Skin epidermis (tissue), 12 donors: Measurements from ENCODE around the gene ZSCAN5B.
"Not testable (repeated sequence)": the region's sequence is repeated elsewhere in the genome, so short reads cannot be mapped to it uniquely, and the experiment has no call there.

Experiments used
- H3K27ac ChIP-seq, 21 experiments: fragments of 200-600 bp; sonication (generic) in 11 of 21; one replicate each; pipeline ENCODE4 v1.5.0; 2020; ENCODE audit warnings: mild to moderate bottlenecking in 3 of 21, inconsistent platforms in 2 of 21, moderate library complexity in 2 of 21
- H3K4me3 ChIP-seq, 7 experiments: fragments of 200-600 bp; sonication (generic) in 2 of 7; one replicate each; pipeline ENCODE4 v1.5.0; 2020; ENCODE audit warnings: inconsistent platforms in 2 of 7, mild to moderate bottlenecking in 2 of 7, moderate library complexity in 1 of 7

Gene ZSCAN5B

DNA sequence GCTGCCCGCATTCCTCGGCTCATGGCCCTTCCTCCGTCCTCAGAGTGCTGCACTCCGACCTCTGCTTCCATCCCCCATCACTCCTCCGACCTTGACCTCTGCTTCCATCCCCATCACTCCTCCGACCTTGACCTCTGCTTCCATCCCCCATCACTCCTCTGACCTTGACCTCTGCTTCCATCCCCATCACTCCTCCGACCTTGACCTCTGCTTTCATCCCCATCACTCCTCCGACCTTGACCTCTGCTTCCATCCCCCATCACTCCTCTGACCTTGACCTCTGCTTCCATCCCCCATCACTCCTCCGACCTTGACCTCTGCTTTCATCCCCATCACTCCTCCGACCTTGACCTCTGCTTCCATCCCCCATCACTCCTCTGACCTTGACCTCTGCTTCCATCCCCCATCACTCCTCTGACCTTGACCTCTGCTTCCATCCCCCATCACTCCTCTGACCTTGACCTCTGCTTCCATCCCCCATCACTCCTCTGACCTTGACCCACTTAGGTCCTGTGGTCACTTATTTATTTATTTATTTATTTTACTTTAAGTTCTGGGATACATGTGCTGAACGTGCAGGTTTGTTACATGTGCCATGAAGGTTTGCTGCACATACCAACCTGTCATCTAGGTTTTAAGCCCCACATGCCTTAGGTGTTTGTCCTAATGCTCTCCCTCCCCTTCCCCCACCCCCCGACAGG, 48.5 kb downstream of the ZSCAN5B start:
- not testable (repeated sequence) for H3K27ac ChIP-seq

DNA sequence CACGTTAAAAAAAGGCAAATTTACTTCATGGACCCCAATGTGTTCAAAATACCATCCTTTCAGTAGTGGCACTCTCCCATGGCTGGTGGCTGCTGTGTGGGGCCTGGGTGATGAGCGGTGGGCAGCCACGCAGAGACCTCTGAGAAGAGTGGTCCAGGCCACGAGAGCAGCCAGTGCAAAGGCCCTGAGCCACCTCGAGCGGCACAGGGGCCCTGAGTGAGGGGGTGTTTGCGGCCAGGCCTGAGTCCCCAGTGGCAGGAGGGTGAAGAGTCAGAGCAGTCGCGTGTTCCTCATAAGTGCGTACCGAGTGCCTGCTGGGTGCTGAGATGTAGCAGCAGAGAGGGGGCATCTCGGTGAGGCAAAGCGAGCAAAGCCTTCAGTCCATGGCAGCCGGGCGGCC, 49.5 kb downstream of the ZSCAN5B start:
- Histone ChIP-seq H3K27ac (no peak overlapping the region), H3K4me3 (no peak overlapping the region)

More for the DNA sequence above, 48.5 kb downstream of the ZSCAN5B start:
- not testable (repeated sequence) for H3K4me3 ChIP-seq

DNA sequence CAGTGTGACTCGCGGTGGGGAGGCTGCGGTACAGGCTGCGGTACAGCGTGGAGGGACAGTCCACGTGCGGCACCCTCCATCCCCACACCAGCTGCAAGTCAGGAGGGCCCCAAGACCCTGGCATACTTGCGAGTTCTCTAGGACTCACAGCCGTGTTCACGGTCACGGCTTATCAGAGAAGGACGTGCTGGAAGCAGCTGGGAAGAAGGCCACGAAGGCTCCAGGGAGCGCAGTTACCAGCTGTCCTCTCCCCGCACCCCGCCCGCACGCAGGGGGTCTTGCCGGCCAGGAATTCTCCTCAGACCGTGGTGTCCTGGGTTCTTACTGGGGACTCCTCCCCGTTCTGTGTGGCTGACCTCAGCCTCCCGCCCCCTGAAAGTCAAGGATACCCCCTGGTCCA, 50.3 kb downstream of the ZSCAN5B start:
- Histone ChIP-seq H3K4me3 (no peak overlapping the region), H3K27ac (no peak overlapping the region)

DNA sequence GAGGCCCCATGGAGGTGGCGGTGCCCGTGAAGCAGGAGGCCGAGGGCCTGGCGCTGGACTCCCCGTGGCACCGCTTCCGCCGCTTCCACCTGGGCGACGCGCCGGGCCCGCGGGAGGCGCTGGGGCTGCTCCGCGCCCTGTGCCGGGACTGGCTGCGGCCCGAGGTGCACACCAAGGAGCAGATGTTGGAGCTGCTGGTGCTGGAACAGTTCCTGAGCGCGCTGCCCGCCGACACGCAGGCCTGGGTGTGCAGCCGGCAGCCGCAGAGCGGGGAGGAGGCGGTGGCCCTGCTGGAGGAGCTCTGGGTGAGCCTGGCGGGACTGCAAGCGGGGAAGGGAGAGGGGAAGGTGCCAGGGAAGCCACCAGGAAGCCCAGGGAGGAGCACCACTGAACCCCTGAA, 50.7 kb downstream of the ZSCAN5B start:
- Histone ChIP-seq H3K4me3 (no peak overlapping the region), H3K27ac (no peak overlapping the region)

DNA sequence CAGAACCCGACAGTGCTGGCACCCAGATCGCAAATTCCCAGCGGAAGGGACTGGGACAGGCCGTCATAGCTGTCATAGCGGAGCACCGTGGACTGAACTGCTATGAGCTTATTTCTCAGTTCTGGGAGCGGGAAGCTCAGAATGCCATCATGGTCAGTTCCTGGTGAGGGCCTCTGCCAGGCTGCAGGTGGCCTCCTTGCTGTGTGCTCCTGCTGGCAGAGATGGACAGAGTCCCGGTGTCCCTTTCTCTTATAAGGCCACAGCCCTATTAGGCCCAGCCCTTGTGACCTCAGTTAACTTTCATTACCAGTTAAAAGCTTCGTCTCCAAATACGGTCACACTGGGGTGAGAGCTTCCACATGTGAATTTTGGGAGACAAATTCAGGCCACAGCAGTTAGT, 51.9 kb downstream of the ZSCAN5B start:
- H3K4me3 ChIP-seq, result no peak overlapping the region
- no peak overlapping the region for H3K27ac ChIP-seq

DNA sequence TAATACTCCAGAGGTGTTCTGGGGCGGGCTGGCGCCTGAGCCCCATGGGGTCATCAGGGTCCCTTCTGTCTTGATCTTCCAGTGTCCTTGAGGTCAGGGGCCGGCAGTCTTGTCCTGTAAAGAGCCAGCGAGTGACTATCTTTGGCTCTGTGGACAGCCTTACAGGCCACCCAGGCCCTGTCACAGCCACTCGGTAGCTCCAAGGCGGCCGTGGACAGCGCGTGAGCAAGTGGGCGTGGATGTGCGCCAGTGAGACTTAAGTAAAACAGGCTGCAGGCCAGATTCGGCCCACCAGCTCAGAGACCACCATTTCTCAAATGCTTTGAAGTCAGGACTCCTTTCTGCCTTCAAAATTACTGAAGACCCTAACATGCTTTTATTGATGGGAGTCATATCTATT, 52.8 kb downstream of the ZSCAN5B start:
- Histone ChIP-seq H3K27ac (no peak overlapping the region), H3K4me3 (no peak overlapping the region)

DNA sequence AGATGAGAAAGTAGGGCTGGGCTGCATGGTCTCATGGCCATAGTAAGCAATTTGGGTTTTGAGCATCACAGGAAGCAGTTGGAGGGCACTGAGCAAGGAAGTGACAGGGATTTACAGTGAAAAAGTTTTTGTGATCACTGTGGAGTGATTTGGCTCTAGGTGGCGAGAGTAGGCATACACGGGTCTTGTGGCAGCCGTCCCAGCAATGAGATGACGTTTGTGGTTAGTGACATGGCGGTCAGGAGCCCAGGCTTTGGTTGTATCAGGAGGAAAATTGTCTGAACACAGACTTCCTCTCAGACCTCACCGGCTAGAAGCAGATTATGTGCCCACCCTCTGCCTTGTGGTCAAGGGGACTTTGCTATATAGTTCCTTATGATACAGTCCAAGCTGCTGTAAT, 53.2 kb downstream of the ZSCAN5B start:
- Histone ChIP-seq H3K4me3 (no peak overlapping the region), H3K27ac (no peak overlapping the region)

DNA sequence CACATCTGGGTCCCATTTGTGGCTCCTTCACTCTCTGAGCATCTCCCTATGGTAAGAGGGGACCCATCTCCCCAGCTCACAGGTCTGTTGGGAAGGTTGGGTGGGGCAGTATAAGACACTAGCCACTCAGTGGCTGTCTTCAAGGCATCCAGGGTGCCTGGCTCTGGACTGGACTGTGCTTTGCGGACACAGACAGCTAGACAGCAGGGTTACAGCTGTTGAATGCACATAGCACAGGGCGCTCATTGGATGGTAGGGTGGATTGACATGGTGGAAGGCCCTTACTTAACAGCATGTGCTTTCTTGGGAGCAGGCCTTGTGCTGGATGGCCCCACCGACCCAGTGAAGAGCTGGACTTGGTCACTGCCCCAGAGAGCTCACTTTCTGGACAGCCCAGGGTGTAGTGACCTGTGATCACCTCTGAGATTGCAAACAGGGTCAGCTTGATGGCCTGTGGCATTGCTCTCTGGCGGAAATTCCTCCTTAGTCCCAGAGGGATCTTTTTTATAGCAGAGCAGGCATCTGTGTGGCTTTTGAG, 54.6 kb downstream of the ZSCAN5B start:
- Histone ChIP-seq H3K4me3 (no peak overlapping the region), H3K27ac (peak overlapping the region in 5 of 21 experiments; percentile 0 to 52 (median 38))

DNA sequence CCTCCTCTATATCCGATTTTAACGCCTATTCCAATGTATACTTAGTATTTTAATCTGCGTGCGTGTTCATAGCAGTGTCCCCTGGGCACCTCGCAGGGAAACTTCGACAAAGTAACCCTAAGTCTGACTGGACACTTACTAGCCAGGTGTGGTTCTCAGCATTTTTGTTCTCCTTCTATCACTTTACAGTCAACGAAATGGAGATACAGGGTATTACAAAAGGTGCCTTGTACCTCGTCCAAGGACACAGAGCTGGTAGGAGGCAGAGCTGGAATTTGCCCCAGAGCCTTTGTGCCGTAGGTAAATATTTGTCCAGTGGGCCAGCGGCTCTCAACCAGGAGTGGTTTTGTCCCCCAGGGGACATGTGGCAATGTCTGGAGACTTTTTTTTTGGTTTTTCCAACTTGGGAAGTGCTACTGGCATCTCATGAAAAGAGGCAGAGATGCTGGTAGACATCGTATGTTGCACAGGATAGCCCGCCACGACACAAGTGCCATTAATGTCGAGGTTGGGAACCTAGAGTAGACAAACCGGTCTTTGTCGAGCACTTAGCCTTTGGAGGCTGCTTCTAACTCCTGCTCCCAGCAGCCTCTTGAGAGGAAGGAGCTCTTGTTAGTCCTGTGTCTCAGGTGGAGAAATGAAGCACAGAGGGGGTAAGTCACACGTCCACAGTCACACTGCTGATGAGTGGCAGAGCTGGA, 55.3 kb downstream of the ZSCAN5B start:
- peak overlapping the region in 14 of 21 experiments; percentile 9 to 91 (median 85) for H3K27ac ChIP-seq
- H3K4me3 ChIP-seq, result peak overlapping the region in 6 of 7 experiments; percentile 38 to 67 (median 53)

DNA sequence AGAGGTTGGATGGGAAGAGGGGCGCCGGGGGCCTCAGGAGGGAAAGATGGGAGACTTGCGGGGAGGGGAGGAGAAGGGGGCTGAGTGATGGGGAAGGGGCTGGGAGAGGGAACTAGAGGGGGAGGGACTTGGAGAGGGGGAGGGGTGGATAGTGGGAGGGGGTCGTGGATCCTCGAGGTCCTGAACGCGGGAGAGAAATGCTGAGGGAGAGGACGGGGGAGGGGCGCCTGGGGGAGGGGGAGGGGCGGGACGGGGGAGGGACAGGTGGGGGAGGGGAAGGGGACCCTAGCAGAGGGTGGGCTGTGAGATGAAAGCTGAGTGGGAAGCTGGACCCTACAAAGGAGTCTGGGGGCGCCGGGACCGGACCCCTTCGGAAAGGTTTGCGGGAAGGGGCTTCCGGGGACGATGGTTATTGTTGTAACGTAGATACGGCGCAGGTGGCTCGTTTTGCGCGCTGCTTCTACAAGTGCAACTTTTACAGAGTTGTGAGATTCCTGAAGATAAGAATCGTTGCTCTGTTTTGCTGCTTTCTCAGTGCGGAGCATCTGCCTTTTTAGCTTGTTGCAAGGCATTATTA, 56.1 kb downstream of the ZSCAN5B start:
- peak overlapping the region; percentile 31 to 91 (median 84) for H3K27ac ChIP-seq
- H3K4me3 ChIP-seq, result peak overlapping the region; percentile 38 to 67 (median 51)

DNA sequence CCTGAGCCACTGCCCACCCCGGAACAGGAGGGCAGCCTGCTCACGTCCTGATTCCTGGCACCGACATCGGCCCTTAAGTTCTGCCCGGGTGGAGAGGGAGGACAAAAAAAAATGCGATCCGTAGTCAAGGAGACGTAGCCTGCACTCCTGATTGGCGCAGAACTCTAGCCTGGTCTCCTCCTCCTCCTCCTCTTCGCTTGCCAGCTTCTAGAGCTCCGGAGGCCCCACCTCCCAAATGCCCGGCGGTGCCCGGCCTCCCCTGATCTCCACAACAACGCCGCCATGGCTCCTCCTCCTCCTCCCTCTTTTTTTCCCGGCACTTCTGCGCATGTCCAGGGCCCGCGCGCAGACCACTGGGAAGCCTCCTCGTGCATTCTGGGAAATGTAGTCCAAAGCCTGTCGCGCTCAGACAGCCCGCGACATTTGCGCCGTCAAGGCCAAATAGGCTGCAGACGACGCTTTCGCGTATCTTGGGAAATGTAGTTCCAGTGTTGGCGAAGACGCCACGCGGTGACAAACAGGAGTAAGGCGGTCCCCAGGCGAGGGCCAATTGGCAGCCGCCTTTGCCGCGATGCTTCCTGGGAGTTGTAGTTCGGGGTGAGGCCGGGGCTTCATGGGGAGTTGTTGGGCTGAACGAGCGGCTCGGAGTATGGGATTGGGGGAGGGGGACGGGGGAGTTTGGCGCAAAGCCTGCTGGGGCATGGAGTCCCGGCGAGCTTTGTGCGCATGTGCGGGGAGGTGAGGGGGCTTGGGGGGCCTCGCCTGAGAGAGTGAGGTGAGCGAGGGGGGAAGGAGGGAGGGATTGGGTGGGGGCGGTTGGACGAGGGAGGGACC, 56.8 kb downstream of the ZSCAN5B start, which contains the start of gene ZNF444:
TSS of gene ZNF444 (plus strand) at position 705 of the 834 bp plus-strand sequence. CDS start 5,625 bp downstream, outside the sequence.
- Histone ChIP-seq H3K27ac (peak within 1 kb of the TSS; percentile 31 to 91 (median 84)), H3K4me3 (peak within 1 kb of the TSS; percentile 38 to 67 (median 51))

DNA sequence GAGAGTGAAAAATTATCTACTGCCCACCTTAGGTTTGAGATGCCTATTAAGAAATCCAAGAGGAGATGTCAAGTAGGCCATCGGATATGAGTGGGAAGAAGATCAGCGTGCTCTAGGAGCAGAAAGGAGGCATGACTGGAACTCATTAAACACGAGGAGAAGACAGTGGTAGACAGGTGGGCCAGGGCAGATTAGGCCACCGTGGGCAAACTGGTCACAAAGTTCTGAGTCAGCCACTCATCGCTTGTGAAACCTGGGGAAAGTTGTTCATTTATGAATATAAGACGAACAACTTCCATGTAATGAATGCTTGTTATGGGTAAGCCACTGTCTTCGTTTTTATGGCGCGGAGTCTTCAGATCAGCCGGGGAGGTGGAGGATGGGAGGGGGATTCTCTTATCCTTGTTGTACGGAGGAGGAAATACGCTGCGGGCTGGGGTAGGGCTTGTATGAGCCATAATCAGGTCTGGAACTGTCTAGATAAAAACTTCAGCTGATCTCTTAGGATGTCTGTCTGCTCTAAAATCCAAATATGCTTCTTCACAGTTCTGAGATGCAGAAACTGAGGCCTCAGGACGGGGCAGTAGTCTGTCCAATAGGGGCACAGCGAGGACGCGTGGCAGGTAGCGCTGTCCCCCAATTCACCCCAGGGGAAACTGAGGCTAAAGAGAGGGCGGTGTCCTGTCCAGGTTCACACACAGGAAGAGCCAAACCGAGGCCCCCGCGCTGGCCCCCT, 57.6 kb downstream of the ZSCAN5B start:
- H3K4me3 ChIP-seq, result peak overlapping the region; percentile 38 to 67 (median 51)

More for the DNA sequence above, 57.6 kb downstream of the ZSCAN5B start:
- H3K27ac ChIP-seq, result peak overlapping the region; percentile 13 to 91 (median 84)
